ENCODE data around the gene FARS2.

FARS2 gene

GRCh38 chr6:5710936-5711335 is 449.6 kb downstream of the FARS2 start:
- TF ChIP-seq, protein P1, sequence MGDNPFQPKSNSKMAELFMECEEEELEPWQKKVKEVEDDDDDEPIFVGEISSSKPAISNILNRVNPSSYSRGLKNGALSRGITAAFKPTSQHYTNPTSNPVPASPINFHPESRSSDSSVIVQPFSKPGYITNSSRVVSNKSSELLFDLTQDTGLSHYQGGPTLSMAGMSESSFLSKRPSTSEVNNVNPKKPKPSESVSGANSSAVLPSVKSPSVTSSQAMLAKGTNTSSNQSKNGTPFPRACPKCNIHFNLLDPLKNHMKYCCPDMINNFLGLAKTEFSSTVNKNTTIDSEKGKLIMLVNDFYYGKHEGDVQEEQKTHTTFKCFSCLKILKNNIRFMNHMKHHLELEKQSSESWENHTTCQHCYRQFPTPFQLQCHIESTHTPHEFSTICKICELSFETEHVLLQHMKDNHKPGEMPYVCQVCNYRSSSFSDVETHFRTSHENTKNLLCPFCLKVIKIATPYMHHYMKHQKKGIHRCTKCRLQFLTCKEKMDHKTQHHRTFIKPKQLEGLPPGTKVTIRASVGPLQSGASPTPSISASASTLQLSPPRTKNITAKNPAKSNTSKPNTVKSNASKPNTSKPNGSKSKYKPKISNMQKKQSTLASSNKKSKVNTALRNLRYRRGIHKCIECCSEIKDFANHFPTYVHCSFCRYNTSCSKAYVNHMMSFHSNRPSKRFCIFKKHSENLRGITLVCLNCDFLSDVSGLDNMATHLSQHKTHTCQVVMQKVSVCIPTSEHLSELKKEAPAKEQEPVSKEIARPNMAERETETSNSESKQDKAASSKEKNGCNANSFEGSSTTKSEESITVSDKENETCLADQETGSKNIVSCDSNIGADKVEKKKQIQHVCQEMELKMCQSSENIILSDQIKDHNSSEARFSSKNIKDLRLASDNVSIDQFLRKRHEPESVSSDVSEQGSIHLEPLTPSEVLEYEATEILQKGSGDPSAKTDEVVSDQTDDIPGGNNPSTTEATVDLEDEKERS (tag by site-specific recombination; IDR thresholded peaks at IDR 0.05) = no peak
- TF ChIP-seq OVOL3 (tag by site-specific recombination; IDR thresholded peaks at IDR 0.05) (no peak), ZNF391 (tag by site-specific recombination; IDR thresholded peaks at IDR 0.05; ENCODE audit: borderline replicate concordance, low read depth) (no peak)
- Histone ChIP-seq H3K4me1 (ENCODE audit: control insufficient read depth, insufficient read depth, low read length) (no peaks in the 10 kb centered on the region), H3K36me3 (ENCODE audit: control insufficient read depth in 2 of 2, insufficient read depth in 1 of 2, low read length in 2 of 2) (no peaks in the 10 kb centered on the region), H3K27ac (ENCODE audit: extremely low read depth, low read depth, low read length) (no peak overlapping the region), H3K4me3 (ENCODE audit: low read depth, low read length) (no peak overlapping the region), H3K9me3 (ENCODE audit: control insufficient read depth, insufficient read depth, low read depth, low read length) (no peaks in the 10 kb centered on the region)
- CTCF ChIA-PET = interaction anchor here (0.7 kb wide), 1 partner anchor 174 kb away, joined by 3 read pairs; no protein-coding TSS in a partner anchor
- POLR2A ChIA-PET = no interaction called here

DNA sequence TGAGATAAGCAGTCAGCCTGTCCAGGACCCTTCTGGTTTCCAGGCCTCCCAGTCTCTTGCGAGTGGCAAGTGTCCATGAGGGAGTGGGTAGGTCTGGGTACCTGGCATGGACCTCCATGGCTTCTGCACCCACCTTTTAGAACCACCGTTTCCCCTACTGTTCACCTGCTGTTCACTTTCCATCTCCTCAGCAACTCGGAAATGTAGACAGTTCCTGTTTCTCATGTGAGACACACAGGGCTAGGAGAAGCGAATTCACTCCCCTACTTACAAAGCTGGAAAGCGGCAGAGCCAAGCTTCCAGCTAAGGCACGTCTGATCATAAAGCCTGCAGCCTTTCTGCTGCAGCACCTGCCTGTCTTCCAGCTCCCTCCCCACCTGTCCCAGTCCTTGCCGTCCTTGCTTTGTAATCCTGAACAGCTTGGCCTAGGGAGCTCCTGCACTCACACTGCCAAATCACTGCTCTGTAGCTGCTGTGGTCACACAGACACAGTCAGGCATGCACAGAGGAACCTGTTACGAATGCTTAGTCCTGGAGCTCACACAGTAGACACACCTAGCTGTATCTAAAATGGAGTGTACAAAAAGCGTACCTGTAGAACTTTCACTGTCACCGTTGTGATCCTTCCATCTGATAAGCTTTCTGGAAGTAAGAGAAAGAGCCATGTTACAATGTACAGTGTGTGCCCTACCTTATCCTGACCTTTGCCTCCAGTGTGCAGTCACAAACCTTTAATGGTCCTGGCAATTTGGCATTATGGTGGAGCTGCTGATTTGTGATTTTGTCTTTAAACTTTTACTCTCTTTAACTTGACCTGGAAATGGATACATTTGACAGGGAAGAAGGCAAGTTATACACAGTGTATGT is 451.3 kb downstream of the FARS2 start:
- Histone ChIP-seq H3K9me3 (ENCODE audit: control insufficient read depth, insufficient read depth, low read depth, low read length) (no peaks in the 10 kb centered on the region), H3K4me3 (ENCODE audit: low read depth, low read length) (no peak overlapping the region), H3K36me3 (ENCODE audit: control insufficient read depth in 2 of 2, insufficient read depth in 1 of 2, low read length in 2 of 2) (no peaks in the 10 kb centered on the region), H3K27ac (ENCODE audit: extremely low read depth, low read depth, low read length) (no peak overlapping the region), H3K4me1 (ENCODE audit: control insufficient read depth, insufficient read depth, low read length) (no peaks in the 10 kb centered on the region)
- POLR2A ChIA-PET = no interaction called here
- TF ChIP-seq, protein P2, sequence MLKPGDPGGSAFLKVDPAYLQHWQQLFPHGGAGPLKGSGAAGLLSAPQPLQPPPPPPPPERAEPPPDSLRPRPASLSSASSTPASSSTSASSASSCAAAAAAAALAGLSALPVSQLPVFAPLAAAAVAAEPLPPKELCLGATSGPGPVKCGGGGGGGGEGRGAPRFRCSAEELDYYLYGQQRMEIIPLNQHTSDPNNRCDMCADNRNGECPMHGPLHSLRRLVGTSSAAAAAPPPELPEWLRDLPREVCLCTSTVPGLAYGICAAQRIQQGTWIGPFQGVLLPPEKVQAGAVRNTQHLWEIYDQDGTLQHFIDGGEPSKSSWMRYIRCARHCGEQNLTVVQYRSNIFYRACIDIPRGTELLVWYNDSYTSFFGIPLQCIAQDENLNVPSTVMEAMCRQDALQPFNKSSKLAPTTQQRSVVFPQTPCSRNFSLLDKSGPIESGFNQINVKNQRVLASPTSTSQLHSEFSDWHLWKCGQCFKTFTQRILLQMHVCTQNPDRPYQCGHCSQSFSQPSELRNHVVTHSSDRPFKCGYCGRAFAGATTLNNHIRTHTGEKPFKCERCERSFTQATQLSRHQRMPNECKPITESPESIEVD (tag by site-specific recombination; IDR thresholded peaks at IDR 0.05) = no peak
- no peak for TF ChIP-seq ZNF654 (tag by site-specific recombination; IDR thresholded peaks at IDR 0.05; ENCODE audit: low read depth)
- TF ChIP-seq SP2 (tag by site-specific recombination; IDR thresholded peaks at IDR 0.05) = no peak
- no peak for TF ChIP-seq ZBTB11 (tag by site-specific recombination; conservative IDR thresholded peaks at IDR 0.05; ENCODE audit: low read depth)
- TF ChIP-seq, protein P3, sequence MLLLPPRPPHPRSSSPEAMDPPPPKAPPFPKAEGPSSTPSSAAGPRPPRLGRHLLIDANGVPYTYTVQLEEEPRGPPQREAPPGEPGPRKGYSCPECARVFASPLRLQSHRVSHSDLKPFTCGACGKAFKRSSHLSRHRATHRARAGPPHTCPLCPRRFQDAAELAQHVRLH (tag by site-specific recombination; IDR thresholded peaks at IDR 0.05) = no peak
- TF ChIP-seq ZIC2 (tag by site-specific recombination; IDR thresholded peaks at IDR 0.05) = no peak
- CTCF ChIA-PET = interaction anchor here (1.1 kb wide), 1 partner anchor 9 kb away, joined by 7 read pairs; no protein-coding TSS in a partner anchor

DNA sequence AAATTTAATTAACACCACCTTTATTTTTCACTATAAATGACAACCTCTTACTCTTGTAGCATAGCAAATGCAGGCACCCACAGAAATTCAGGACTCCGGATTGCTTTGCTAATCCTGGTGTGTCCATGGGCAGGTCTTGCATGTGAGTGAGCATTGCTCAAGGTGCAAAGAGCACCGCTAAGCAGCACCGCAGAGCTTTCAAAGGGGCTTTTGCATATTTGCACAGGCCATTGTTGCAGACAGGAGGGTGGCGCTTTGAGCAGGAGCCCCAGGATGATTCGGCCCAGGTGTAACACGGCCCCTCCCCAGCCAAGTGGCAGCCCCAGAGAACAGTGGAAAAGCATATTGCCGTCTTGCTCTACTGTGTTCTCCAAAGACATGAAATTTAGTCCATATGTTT is 452.2 kb downstream of the FARS2 start:
- CTCF ChIA-PET = no interaction called here
- no peak for TF ChIP-seq ZNF610 (tag by site-specific recombination; IDR thresholded peaks at IDR 0.05; ENCODE audit: borderline replicate concordance)
- TF ChIP-seq ZSCAN30 (tag by site-specific recombination; IDR thresholded peaks at IDR 0.05) = no peak
- H3K4me1 ChIP-seq (ENCODE audit: control insufficient read depth, insufficient read depth, low read length) = no peaks in the 10 kb centered on the region
- POLR2A ChIA-PET = no interaction called here
- no peaks in the 10 kb centered on the region for H3K36me3 ChIP-seq (ENCODE audit: control insufficient read depth in 2 of 2, insufficient read depth in 1 of 2, low read length in 2 of 2)
- H3K9me3 ChIP-seq (ENCODE audit: control insufficient read depth, insufficient read depth, low read depth, low read length) = no peaks in the 10 kb centered on the region
- H3K4me3 ChIP-seq (ENCODE audit: low read depth, low read length) = no peak overlapping the region
- no peak overlapping the region for H3K27ac ChIP-seq (ENCODE audit: extremely low read depth, low read depth, low read length)
